Activated CD4-positive, alpha-beta T cell treated with anti-CD3 and anti-CD28 coated beads for 4 hours (primary cell): ENCODE measurements around the gene CCDC27.
"Not testable (repeated sequence)": the region's sequence is repeated elsewhere in the genome, so short reads cannot be mapped to it uniquely, and the experiment has no call there.

Experiments used
- DNase-seq, 2 donors: peaks; one replicate each; pipeline ENCODE4 v3.0.0-alpha.2; 2020

CCDC27 gene

DNA sequence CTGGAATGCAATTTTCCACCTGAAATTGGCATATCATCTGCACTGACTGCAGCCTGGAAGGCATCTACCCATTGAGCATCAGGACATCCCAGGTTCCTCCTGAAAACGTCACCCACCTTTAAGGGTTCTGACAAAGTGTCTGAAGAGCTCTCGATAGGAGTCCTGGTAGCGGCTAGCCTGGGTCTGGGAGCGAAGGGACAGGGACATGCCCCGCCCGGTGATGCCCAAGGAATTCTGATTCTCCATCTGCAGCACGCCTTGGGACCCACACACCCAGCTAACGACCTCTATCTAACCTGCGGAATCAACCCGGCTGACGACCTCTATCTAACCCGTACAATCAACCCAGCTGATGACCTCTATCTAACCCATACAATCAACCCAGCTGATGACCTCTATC lies 13.3 kb upstream of the CCDC27 start:
- DNase-seq, result no peak

DNA sequence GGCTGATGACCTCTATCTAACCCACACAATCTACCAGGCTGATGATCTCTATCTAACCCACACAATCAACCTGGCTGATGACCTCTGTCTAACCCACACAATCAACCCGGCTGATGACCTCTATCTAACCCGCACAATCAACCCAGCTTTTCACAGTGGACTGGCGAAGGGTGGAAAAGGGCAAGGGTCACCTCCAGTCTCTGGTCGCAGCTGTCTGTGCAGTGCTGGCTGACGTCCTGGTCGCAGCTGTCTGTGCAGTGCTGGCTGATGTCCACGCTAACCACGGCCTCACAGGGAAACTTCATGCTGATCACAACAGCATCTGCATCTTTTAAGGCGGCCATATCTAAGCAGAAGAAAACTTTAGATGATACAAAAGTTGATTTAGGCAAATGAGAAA lies 12.2 kb upstream of the CCDC27 start:
- DNase-seq, result no peak

DNA sequence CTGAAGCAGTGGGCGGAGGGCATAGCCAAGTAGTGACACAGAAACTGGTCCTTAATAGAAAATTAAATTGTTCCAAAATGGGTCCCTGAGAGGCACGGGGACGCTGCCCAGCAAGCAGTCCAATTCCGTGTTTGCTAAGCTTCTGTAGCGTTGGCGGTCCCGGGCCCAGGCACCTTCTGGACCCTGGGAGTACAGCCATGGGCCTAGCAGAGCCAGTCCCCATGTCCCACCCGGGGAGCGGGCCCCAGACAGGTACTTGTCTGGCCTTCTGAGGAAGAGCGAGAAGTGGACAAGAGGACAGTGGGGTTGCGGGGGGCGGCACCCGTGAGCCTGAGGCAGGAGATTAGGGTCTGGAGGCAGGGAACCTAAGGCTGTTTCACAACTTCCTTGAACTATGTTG lies 11.5 kb upstream of the CCDC27 start:
- DNase-seq, result no peak

DNA sequence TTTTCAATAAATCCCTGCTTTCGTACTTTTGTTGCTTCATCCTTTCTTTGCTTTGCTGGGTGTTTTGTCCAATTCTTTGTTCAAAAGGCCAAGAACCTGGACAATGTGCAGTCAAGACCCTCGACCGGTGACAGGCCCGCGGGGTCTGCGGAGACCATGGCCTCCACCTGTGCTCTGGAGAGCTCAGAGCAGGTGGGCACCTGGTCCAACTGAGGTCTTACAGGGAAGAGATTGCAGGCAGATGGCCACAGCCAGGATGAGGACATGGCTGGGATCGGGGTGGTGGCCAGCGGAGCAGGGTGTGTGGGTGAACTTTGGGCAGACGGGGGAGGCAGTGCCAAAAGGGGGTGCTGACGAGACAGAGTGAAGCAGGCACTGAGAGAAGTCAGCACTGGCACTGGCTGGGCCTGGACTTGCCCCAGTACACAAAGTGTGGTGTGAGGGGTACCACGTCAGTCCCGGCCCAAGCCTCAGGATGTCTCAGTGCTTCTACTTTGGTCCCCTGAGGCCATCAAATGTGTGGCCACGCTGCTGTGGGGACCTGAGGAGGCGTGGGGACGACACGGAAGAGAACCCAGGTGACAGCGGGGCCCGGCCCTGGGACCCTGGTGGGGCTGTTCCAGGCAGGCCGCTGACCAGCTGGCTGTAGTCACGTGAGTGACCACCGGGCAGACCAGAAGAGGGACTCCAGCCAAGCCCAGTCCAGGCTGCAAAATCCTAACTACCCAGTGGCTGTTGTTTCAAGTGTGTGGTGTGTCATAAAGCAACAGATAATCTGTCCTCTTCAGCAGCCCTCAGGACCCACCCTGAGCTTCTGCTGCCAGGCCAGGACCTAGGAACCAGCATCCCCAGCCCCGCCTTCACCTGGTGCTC lies 10.4 kb upstream of the CCDC27 start:
- DNase-seq, result no peak

DNA sequence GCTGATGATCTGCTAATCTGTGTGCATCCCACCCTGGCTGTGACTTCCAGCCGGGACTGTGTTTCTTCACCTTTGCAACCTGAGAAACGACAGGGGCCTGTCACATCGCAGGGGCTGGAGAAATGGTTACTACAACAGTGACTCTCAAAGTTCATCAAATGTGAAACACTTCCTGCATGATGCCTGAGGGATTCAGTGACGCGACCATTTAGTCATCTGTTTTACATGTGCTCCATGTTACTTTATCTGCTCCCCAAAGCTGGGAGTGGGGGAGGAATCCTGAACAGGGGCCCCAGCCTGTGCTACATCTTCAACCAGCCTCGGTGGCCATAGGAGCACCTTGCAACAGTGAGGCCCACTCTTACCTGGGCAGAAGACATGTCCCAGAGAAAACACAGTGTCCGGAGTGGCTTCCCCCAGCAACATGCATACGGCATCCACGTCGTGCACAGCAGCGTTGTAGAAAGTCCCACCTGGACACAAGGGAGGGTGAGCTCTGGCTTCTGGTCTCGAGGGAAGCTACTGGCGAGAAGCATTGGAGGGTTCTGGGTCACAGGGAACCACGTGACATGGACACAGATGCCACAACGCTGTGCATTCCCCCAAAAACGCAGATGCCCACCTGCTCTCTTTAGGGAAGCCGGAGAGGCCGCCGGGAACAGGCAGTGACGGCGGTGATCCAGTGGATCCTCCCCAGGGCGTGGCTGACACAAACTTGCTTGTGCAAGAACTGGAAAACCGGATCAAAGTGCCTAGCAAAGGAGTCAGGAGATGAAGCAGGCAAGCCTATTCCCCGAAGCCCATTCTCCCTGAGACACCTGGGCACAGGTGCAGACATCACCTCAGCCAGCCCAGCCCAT lies 9.6 kb upstream of the CCDC27 start:
- DNase-seq, result no peak

DNA sequence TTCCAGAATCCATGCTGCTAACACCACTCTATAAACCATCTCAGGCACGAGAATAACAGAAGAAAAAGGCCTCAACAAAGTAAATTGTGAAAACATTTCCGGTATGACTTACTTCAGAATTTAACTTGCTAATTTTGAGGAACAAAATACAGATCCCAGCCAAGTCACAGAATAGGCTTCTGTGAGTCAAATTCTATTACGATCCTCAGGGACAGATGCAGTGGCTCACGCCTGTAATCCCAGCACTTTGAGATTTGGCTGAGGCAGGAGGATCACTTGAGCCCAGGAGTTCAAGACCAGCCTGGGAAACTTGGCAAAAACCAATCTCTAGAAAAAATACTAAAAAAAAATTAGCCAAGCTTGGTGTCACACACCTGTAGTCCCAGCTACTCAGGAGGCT lies 8.8 kb upstream of the CCDC27 start:
- no peak for DNase-seq

DNA sequence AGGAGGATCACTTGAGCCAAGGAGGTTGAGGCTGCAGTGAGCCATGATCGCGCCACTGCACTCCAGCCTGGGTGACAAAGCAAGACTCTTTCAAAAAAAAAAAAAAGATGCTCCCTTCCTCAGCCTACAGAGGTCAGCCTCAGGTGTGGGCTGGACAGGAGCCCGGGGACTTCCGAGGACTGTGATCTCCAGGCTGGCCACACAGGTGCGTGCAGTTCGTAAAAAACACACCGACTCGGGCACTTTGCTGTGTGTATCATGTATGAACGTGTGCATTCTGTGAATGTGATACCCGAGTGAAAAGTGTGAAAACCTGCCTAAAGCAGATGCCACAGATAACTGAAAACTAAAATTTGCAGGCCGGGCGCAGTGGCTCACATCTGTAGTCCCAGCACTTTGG lies 8.4 kb upstream of the CCDC27 start:
- no peak for DNase-seq

DNA sequence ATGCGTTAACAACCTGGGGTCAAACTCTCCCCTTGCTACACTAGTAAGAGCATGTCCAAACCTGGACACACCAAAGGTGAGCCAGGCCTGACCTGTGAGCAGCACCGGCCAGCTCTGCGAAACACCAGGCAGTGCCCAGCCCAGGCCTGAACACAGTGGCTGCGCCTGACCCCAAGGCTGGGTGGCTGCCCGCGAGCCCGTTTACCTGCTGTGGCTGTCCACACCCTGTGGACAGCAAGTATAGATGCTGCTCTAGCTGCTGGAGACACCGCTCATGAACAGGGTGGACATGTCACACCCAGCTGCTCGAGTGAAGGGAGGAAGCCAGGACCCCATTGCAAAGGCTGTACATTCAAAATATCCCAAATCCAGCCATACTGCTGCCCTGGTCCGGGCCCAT lies 7.6 kb upstream of the CCDC27 start:
- no peak for DNase-seq

DNA sequence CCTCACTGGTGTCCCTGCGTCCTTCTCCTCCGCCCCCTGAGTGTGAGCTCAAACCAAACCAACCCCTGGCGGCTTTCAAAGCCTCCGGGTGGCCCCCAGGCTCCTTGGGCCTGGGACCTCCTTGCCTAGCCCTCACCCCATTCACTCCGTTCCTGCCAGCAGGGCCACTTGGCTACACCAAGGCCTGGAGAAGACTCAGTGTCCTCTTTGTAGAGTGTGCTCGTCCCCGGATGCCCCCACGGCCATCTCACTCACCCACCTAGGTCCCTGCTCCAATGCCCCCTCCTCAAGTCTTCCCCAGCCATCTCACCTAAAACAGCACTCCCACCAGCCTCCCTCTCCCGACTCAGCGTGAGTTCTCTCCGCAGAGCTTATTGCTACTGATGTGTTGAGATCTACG lies 7.2 kb upstream of the CCDC27 start:
- DNase-seq, result no peak

DNA sequence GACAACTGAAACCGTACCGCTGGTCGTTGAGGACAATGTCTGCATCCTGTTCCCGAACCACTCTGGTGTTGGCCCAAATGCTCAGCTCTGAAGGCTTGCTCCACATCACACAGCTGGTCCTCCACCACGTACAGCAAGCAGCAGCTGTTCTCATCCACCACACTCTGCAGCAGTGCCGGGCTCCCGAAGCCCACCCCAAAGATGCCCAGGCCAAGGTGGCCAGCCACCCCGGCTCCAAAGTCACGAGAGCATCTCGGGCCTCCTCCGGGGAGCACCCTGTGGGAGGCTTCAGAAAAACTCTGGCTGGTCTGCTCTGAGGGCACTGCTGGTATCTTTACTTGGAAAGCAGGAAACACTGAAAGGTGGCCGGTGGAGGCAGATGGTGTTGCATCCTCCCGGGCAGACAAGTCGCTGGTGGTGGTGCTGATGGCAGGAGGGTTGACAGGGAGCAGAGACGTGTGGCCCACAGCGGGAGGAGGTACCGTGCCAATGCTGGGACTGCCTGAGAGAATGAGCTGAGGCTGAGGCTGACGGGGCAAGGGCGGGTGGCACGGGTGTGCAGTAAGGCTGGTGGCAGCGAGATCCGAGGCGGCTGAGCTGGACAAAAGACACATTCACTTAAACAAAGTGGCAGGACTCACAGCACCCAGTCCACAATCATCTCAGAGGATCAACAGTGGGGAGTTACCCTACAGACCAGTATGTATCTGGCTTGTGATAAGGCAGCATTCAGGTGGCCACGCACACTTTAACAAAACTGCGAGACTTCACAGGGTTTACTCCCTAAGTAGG lies 6.5 kb upstream of the CCDC27 start:
- DNase-seq, result no peak

DNA sequence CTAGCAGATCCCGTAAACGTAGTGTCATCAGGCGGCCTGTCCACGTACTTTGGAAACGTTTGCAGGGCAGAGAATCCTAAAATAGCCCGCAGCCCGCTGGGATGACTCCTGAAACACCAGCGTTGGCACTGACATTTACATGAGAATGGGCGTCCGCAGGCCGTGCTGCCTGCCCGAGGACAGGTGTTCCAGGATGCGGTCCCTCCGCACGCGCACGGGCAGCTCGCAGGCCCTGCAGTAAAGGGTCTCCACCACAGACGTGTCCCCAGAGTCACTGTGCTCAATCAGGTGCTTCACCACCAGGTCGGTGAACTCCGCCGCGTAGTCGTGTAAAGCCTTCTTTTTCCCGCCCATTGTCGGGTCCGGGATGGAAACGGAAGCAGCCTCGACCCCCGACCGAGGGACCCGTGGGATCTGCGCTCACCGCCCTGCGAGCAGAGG lies 5.8 kb upstream of the CCDC27 start:
- no peak for DNase-seq

DNA sequence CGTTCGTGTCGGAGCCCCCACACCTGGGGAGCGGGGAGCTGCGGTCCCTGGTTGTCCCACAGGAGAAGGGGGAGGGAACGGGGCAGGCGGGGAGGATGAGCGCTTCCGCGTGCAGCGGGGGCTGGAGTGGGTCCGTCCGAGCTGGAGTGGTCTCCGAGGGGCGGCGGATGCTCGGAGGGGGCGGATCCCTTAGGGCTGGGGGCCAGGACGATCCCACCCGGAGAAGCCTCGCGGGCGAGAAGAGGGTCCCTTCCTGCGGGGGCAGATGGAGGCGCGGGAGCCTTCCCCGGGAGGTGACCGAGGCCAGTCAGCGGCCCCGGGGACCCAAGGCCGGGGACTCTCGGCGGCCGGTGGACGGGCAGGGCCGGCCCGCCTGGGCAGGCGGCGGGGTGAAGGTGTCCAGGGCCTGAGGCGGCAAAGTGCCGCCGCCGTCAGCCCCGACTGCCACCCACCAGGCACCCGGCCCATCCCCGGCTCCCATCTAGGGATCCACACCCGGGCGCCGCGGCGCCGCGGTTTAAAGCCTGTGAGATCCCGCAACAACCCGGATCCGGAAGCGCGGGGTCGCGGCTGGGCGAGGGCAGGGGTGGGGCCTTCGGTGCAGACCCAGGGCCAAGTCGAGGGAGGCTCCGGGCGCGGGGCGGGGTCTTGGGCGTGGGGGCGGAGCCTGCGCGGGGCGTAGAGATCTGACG lies 5.3 kb upstream of the CCDC27 start:
- peak; percentile 84 to 89 for DNase-seq

DNA sequence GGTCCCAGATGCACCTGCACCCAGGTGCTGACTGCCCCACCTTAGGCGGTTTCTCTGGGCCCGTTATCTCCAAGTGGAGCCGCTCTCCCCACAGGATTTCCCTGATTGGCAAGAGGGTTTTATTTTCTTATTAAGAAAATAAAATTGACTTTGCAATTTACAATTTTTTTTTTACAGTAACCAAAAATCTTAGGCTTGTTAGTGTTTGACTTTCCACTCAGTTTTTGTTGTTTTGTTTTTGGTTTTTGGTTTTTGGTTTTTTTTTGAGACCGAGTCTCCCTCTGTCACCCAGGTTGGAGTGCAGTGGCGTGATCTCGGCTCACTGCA lies 4.8 kb upstream of the CCDC27 start:
- no peak for DNase-seq

DNA sequence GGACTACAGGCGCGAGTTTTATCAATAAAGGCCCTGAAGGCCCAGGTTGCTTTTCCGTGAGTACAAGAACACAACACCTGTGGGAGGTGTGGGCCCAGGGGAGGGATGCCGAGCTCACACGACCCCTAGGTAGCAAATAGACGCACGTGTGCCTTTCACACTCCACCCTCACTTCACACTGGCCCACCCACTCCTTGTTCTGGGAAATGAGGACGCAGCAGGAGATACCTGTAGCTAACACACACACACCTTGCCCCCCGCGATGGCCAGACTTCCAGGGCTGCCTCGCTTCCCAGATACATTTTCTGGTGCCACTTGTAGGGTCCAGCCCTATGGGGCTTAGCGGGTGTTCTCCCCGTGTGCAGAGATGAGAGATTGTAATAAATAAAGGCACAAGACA lies 4.3 kb upstream of the CCDC27 start:
- DNase-seq, result no peak

DNA sequence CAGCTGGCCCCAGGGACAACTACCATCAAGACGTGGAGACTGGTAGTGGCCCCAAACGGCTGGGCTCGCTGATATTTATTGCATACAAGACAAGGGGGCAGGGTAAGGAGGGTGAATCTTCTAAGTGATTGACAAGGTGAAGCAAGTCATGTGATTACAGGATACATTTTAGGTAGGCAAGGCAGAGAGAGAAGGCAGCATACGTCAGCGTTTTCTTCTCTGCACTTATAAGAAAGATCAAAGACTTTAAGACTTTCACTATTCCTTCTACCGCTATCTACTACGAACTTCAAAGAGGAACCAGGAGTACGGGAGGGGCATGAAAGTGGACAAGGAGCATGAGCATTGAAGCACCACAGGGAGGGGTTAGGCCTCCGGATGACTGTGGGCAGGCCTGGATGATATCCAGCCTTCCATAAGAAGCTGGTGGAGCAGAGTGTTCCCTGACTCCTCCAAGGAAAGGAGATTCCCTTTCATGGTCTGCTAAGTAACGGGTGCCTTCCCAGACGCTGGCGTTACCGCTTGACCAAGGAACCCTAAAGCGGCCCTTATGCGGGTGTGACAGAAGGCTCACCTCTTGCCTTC lies 3.8 kb upstream of the CCDC27 start:
- not testable (repeated sequence) for DNase-seq

DNA sequence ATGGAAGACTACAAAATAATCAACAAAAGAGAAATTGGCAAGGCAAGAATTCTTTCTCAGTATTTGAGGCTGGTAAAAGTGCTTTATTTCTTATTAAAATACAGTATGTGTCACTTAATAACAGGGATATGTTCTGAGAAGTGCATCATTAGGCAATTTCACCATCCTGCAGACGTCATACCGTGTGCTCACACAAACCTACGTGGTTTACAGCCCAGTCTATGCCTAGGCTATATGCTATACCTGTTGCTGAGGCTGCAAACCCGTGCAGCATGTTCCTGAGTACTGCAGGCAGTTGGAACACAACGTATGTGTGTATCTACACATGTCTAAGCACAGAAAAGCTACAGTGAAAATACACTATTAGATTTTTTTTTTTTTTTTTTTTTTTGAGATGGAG lies 2.7 kb upstream of the CCDC27 start:
- DNase-seq, result no peak

DNA sequence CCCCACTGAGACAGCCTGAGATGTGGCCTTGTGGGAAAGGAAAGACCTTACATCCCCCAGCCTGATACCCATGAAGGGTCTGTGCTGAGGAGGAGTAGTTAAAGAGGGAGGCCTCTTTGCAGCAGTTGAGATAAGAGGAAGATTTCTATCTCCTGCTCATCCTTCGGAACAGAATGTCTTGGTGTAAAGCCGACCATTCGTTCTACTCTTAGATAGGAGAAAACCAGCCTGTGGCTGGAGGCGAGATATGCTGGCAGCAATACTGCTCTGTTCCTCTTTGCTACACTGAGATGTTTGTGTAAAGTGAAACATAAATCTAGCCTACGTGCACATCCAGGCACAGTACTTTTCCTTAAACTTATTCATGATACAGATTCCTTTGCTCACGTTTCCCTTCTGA lies 1.5 kb upstream of the CCDC27 start:
- no peak for DNase-seq

DNA sequence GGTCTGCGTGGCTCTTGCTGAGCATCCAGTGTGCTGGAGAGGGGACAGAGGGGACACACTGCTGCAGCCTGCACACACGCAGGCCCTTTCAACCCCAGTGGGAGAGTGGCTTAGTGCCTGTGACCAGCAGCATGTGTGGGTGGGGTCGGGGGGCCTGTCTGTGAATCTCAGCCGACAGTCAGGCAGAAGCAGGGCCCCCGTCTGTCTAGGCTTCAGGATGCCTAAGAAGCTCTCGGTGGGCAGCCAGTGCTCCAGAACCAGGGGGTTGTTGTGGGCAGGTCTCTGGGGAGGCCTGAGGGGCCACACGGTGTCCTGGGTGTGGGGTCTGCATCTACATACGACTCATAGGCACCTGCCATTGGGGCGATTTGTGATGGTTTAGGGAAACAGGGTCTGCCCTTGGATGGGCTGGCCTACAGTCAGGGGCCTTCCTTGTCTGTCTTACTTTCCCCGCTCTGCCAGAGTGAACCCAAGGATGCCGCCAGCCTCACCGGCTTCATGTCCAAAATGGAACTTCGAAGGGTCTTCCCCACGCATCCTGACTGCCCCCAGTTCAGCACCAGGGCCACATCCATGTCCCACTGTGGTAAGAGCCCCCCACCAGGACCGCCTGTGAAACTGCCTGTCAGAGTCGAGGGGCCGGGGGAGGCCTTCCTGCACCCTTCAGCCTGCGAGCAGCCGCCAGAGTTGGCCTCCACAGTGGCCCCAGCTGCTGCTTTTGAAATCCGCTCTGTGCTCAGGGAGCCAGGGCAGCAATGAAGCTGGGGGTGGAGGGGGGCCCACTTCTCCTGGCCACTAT lies 1.6 kb downstream of the CCDC27 start:
- DNase-seq, result no peak

DNA sequence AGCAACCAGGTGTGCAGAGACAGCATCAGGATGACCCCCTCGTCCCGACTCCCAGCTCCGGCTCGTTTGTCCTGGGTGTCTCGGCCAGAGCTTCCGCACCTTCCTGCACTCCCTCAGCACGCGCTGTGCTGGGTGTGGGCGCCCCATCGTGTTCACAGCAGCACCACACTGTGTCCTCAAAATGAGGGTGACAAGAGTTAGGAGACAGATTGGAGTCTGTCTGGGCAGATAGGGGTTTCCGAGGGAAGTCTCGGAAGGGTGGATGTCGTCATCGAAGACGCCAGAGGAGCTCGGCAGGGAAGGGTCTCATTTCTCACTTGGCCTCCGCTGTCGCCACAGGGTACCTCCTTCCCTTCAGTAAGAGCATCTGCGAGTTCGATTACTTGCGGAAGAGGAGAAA lies 4.1 kb downstream of the CCDC27 start:
- no peak for DNase-seq

DNA sequence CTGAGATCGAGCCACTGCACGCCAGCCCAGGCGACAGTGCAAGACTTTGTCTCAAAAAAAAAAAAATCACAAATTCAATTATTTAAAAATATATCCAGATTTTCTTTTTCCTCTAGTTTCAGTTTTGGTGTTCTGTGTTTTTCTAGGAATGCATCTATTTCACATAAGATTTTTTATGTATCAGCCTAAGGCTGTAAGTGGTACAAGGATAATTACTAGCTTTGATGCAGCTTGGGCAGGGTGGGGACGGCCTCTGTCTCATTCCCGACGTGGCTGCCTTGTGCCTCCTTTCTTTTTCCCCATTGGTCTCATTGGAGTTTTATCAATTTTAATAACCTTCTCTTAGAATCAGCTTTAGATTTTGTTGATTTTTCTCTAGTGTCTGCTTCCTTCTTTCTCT lies 6.9 kb downstream of the CCDC27 start:
- DNase-seq, result no peak

DNA sequence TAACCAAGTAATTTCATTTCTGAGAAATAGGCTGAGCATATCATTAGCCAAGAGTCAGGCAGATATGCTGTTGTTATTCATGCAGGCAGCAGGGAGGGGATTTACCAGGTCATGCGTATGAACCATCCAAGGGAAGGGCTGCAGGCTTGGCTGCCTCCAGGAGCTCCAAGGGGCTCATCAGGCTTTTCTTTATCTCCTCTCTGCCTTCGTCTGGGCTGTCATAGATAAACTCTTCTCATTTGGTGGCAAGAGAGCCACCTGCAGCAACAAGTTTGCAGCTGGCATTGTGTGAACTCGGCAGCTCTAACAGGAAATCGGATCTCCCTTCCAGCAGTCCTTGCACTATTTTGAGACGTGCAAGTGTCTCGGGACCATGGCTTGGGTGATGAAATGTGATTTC lies 7.5 kb downstream of the CCDC27 start:
- DNase-seq, result no peak
